Transverse colon (tissue), 4 donors: ENCODE data around the gene IL5RA.

Experiments
- POLR2A ChIP-seq: fragments of 450-650 bp; IDR thresholded peaks from one replicate; pipeline ENCODE4 v1.6.1; 2016; ENCODE audit warnings: antibody characterized with exemption, mild to moderate bottlenecking, moderate library complexity
- POLR2AphosphoS5 ChIP-seq, 3 donors: sonication (generic); formaldehyde crosslinking; IDR thresholded peaks; one replicate each; pipeline ENCODE4 v1.6.1; 2016; ENCODE audit warnings: antibody characterized with exemption in 3 of 3
- TF ChIP-seq, protein P1 (sequence below), 5 experiments: fragments of 200-600 bp in 3 of 5; fragments of 450-650 bp in 2 of 5; sonication (generic) in 3 of 5; IDR thresholded peaks; 1 replicate in 2 of 5; 2 replicates in 3 of 5; pipeline ENCODE4 v1.5.1; 2016 to 2017; ENCODE audit warnings: antibody characterized with exemption in 5 of 5, inconsistent platforms in 3 of 5, mild to moderate bottlenecking in 2 of 5, moderate library complexity in 1 of 5

DNA sequence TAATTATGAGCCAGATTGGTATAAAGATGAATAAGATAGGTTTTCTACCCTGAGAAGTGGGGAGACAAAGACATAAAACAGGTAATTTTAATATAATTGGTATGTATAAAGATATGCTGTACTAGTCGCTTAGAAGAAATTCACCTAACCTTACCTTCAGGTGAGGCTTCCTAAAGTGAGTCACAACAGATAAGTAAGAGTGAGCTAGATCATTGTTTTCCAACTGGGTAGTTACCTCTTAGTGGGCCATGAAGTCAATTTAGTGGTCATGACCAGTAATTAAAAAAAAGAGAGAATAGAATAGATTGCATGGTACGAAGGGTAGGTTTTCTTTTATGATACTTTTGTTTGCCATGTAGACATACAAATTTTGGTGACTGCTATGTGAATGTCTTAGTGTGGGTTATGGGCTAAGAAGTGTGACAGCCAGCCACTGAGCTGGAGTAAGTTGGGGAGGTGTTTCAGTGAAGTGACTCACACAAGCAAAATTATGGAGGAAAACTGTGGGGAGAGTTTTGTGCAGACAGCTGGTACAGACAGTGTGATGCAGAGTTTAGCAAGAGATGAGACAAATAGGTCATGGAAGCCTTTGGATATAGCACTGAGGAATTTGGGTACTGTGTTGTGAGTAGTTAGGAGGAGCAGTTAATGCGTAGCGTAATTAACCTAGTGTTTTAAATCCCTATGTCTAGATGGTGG, 24.7 kb upstream of the IL5RA start:
- TF ChIP-seq, protein P1, sequence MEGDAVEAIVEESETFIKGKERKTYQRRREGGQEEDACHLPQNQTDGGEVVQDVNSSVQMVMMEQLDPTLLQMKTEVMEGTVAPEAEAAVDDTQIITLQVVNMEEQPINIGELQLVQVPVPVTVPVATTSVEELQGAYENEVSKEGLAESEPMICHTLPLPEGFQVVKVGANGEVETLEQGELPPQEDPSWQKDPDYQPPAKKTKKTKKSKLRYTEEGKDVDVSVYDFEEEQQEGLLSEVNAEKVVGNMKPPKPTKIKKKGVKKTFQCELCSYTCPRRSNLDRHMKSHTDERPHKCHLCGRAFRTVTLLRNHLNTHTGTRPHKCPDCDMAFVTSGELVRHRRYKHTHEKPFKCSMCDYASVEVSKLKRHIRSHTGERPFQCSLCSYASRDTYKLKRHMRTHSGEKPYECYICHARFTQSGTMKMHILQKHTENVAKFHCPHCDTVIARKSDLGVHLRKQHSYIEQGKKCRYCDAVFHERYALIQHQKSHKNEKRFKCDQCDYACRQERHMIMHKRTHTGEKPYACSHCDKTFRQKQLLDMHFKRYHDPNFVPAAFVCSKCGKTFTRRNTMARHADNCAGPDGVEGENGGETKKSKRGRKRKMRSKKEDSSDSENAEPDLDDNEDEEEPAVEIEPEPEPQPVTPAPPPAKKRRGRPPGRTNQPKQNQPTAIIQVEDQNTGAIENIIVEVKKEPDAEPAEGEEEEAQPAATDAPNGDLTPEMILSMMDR (IDR thresholded peaks at IDR 0.05): no peak
- TF ChIP-seq POLR2AphosphoS5 (IDR thresholded peaks at IDR 0.05): no peak
- no peak for TF ChIP-seq POLR2A
